Ishikawa (cell line): ENCODE measurements around the gene SNAPIN.

Experiments used
- CEBPB ChIP-seq: IDR thresholded peaks from 2 replicates; pipeline ENCODE4 v1.6.1; 2012
- CREB1 ChIP-seq: IDR thresholded peaks from 2 replicates; pipeline ENCODE4 v1.6.1; 2012; ENCODE audit warnings: low read depth
- EGR1 ChIP-seq: IDR thresholded peaks from 2 replicates; pipeline ENCODE4 v1.6.1; 2012
- EP300 ChIP-seq: IDR thresholded peaks from 2 replicates; pipeline ENCODE4 v1.6.1; 2012; ENCODE audit warnings: borderline replicate concordance
- FOXM1 ChIP-seq: IDR thresholded peaks from 2 replicates; pipeline ENCODE4 v1.6.1; 2012; ENCODE audit warnings: low read depth, borderline replicate concordance
- NFIC ChIP-seq: IDR thresholded peaks from 2 replicates; pipeline ENCODE4 v1.6.1; 2012
- RAD21 ChIP-seq: IDR thresholded peaks from 2 replicates; pipeline ENCODE4 v1.6.1; 2012; ENCODE audit warnings: low read depth
- REST ChIP-seq: IDR thresholded peaks from 2 replicates; pipeline ENCODE4 v1.6.1; 2012; ENCODE audit warnings: low read depth, mild to moderate bottlenecking
- TAF1 ChIP-seq: IDR thresholded peaks from 2 replicates; pipeline ENCODE4 v1.6.1; 2012; ENCODE audit warnings: low read depth, mild to moderate bottlenecking
- TCF12 ChIP-seq: IDR thresholded peaks from 2 replicates; pipeline ENCODE4 v1.6.1; 2012; ENCODE audit warnings: low read depth
- TEAD4 ChIP-seq: IDR thresholded peaks from 2 replicates; pipeline ENCODE4 v1.6.1; 2012
- USF1 ChIP-seq: IDR thresholded peaks from 2 replicates; pipeline ENCODE4 v1.6.1; 2012
- YY1 ChIP-seq: IDR thresholded peaks from 2 replicates; pipeline ENCODE4 v1.6.1; 2012; ENCODE audit warnings: low read depth
- ZBTB7A ChIP-seq: IDR thresholded peaks from 2 replicates; pipeline ENCODE4 v1.6.1; 2012; ENCODE audit warnings: low read depth
- TF ChIP-seq, protein P1 (sequence below): IDR thresholded peaks from 2 replicates; pipeline ENCODE4 v1.6.1; 2012

The SNAPIN gene

DNA sequence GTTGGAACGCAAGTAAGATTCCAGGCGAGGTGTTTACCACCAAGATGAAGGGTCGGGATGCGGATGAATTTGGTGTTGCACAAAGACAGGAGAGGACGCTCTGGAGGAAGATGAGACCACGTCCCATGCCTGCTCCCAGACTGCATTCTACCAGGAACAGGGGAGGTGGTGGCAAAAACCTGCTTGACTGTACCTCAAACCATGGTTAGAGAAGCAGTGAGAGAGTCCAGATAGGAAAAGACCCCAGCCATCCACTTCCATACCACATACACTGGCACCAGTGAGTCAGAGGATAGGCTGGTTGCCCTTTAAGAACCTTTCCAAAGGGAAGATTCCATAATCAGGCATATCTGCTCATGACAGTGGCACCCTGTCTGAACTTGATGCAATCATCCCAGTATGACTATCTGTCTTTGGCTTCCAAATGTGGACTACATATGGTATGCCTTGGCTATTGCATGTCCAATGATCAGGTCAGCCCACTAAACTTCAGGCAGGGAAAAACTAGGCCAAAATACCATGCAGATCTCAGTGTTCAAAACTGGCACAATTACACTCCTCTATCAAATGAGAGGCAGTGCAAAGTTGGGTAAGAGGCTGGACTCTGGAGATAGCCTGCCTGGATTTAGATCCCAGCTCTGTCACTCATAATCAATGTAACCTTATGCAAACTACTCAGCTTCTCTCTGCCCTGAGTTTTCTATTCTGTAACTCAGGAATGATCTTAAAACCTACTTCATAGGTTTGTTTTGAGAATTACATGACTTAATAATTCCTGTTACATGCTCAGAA lies 40.6 kb downstream of the SNAPIN start:
- no peak for TF ChIP-seq FOXM1
- no peak for TF ChIP-seq RAD21
- TF ChIP-seq USF1: no peak
- TF ChIP-seq TAF1: no peak
- TF ChIP-seq YY1: no peak
- no peak for TF ChIP-seq NFIC
- no peak for TF ChIP-seq EGR1
- no peak for TF ChIP-seq CEBPB

DNA sequence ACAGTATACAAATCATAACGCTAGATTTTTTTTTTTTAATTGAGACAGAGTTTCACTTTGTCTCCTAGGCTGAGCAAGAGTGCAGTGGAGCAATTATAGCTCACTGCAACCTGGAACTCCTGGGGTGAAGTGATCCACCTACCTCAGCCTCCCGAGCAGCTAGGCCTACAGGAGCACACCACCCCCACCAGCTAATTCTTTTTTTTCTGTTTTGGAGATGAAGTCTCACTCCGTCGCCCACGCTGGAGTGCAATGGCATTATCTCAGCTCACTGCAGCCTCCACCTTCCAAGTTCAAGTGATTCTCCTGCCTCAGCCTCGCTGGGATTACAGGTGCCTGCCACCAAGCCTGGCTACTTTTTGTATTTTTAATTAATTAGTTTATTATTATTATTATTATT lies 41.3 kb downstream of the SNAPIN start:
- no peak for TF ChIP-seq TAF1
- no peak for TF ChIP-seq CREB1
- TF ChIP-seq REST: no peak
- no peak for TF ChIP-seq NFIC
- TF ChIP-seq, protein P1, sequence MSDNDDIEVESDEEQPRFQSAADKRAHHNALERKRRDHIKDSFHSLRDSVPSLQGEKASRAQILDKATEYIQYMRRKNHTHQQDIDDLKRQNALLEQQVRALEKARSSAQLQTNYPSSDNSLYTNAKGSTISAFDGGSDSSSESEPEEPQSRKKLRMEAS: no peak
- TF ChIP-seq USF1: no peak
- no peak for TF ChIP-seq FOXM1
- no peak for TF ChIP-seq CEBPB
- no peak for TF ChIP-seq YY1
- no peak for TF ChIP-seq EP300
- TF ChIP-seq TCF12: no peak
- no peak for TF ChIP-seq ZBTB7A
- no peak for TF ChIP-seq RAD21
- TF ChIP-seq TEAD4: no peak

DNA sequence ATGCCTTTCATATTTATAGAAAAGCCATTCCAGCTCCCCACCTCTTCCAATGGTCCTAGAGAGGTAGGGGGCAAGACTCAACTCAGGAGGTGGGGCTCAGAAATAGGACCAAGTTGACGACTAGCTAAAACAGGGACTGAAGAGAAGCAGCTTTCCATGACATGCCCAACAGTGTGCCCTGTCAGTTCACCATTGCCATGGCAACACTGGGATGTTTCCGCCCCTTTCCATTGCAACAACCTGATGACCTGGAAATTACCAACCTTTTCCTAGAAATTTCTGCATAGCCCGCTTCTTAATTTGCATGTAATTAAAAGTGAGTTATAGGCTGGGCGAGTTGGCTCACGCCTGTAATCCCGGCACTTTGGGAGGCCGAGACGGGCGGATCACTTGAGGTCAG lies 47.0 kb downstream of the SNAPIN start:
- TF ChIP-seq FOXM1 (no peak), YY1 (no peak), RAD21 (no peak)
- TF ChIP-seq, protein P1: no peak

GRCh38 chr1:153711026-153711425 lies 52.5 kb downstream of the SNAPIN start:
- TF ChIP-seq YY1 (no peak), TAF1 (no peak), TEAD4 (no peak), USF1 (no peak), ZBTB7A (no peak), EGR1 (no peak), REST (no peak), CREB1 (no peak), NFIC (no peak), RAD21 (no peak), EP300 (no peak), TCF12 (no peak)
- TF ChIP-seq, protein P1: no peak
